Colonic mucosa (tissue), 4 donors: ENCODE results near the gene PYHIN1. TPM values are rescaled to one million over a fixed set of nuclear protein-coding genes. Genes with fewer than 3 reads are reported as not detected.

ENCODE experiments used
- DNase-seq: peaks from one replicate; pipeline ENCODE4 v3.0.0-alpha.2; 2020
- H3K27ac ChIP-seq: fragments of 200-600 bp; one replicate; pipeline ENCODE4 v1.8.0; 2021
- H3K27me3 ChIP-seq: fragments of 200-600 bp; one replicate; pipeline ENCODE4 v1.8.0; 2021
- H3K36me3 ChIP-seq: fragments of 200-600 bp; one replicate; pipeline ENCODE4 v1.8.0; 2021
- H3K4me1 ChIP-seq: fragments of 200-600 bp; one replicate; pipeline ENCODE4 v1.8.0; 2021; ENCODE audit warnings: mild to moderate bottlenecking
- H3K4me3 ChIP-seq: fragments of 200-600 bp; one replicate; pipeline ENCODE4 v1.8.0; 2021
- H3K9ac ChIP-seq, 2 donors: one replicate each; pipeline ENCODE4 v1.7.0; 2013; ENCODE audit warnings: control low read depth in 2 of 2, low read depth in 2 of 2, low read length in 2 of 2
- H3K9me3 ChIP-seq: fragments of 200-600 bp; one replicate; pipeline ENCODE4 v1.8.0; 2021
- intact Hi-C: fragments of 100-400 bp; cut with DNase I; formaldehyde crosslinking; loops from one replicate; pipeline ENCODE4 v1.14.1; 2022
- total RNA-seq, 2 donors: library from RNA; stranded (reverse); fragmentation: NEBNext Ultra II Directional in 1 of 2; extraction: Animal tissue kit (Norgen Biotek cat#: 25700) in 1 of 2; gene quantifications; one replicate each; pipeline ENCODE4 v1.2.1, GENCODE V29; 2021
- TF ChIP-seq, protein P1 (sequence below): fragments of 200-600 bp; IDR thresholded peaks from one replicate; pipeline ENCODE4 v1.8.0; 2022; ENCODE audit warnings: antibody characterized with exemption, mild to moderate bottlenecking
- donor health status: healthy.
- donor health status: DM: no; HTN: no; CAD: no.
- donor health status: DM: no; HTN: no; CAD: no.

PYHIN1 gene
- total RNA-seq, 2 donors from 2014 or later: 0.61 to 0.86 TPM

DNA sequence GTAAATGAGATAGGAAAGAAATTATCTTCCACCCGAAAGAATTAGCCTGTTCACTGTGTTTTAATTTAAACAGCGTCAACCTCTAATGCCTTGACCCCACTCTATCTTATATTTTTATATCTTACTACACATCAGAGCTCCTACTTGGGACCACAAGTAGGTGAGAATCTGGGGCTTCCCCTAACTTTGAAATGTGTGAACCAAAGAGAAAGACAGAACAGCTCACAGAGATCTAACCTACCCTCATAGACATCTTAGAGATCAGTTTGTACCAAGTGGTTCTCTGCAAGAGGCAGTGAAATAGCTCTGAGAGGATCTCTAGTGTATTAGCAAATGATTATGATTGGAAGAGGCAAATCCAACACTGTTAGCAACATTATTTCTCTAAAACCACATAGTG, 47.4 kb downstream of the PYHIN1 start:
- no peak overlapping the region for H3K27ac ChIP-seq
- no peak for DNase-seq
- TF ChIP-seq, protein P1, sequence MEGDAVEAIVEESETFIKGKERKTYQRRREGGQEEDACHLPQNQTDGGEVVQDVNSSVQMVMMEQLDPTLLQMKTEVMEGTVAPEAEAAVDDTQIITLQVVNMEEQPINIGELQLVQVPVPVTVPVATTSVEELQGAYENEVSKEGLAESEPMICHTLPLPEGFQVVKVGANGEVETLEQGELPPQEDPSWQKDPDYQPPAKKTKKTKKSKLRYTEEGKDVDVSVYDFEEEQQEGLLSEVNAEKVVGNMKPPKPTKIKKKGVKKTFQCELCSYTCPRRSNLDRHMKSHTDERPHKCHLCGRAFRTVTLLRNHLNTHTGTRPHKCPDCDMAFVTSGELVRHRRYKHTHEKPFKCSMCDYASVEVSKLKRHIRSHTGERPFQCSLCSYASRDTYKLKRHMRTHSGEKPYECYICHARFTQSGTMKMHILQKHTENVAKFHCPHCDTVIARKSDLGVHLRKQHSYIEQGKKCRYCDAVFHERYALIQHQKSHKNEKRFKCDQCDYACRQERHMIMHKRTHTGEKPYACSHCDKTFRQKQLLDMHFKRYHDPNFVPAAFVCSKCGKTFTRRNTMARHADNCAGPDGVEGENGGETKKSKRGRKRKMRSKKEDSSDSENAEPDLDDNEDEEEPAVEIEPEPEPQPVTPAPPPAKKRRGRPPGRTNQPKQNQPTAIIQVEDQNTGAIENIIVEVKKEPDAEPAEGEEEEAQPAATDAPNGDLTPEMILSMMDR: no peak
- no peak overlapping the region for H3K9ac ChIP-seq
- no peaks in the 10 kb centered on the region for H3K27me3 ChIP-seq
- H3K4me1 ChIP-seq: no peaks in the 10 kb centered on the region
- H3K9me3 ChIP-seq: no peaks in the 10 kb centered on the region
- H3K36me3 ChIP-seq: no peaks in the 10 kb centered on the region
- intact Hi-C loops: no loop called here
- no peak overlapping the region for H3K4me3 ChIP-seq

DNA sequence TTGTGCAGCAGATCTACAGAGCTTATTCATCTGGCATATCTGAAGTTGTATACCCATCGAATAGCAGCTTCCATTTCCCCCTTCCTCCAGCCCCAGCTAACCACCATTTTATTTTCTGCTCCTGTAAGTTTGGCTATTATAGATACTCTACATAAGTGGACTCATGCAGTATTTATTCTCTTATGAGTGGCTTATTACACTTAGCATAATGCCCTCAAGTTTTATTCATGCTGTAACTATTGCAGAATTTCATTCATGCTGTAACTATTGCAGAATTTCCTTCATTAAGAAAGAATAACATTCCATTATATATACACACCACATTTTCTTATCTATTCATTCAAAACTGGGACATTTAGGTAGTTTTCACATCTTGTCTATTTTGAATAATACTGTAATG, 47.9 kb downstream of the PYHIN1 start:
- no peak for DNase-seq
- H3K27ac ChIP-seq: no peak overlapping the region
- H3K27me3 ChIP-seq: no peaks in the 10 kb centered on the region
- H3K4me1 ChIP-seq: no peaks in the 10 kb centered on the region
- TF ChIP-seq, protein P1: no peak
- intact Hi-C loops: no loop called here
- no peak overlapping the region for H3K9ac ChIP-seq
- no peaks in the 10 kb centered on the region for H3K9me3 ChIP-seq
- H3K36me3 ChIP-seq: no peaks in the 10 kb centered on the region
- H3K4me3 ChIP-seq: no peak overlapping the region

DNA sequence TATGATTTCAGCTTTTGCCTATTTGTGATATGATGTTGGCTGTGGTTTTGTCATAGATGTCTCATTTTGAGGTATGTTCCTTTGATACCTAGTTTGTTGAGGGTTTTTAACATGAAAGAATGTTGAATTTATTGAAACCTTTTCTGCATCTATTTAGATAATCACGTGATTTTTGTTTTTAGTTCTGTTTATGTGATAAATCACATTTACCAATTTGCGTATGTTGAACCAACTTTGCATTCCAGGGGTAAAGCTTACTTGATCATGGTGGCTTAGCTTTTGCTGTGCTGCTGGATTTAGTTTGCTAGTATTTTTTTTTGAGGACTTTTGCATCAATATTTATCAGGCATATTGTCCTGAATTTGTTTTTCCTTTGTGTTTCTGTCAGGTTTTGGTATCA, 51.9 kb downstream of the PYHIN1 start:
- no peaks in the 10 kb centered on the region for H3K4me1 ChIP-seq
- no peak for DNase-seq
- no peaks in the 10 kb centered on the region for H3K36me3 ChIP-seq
- H3K4me3 ChIP-seq: no peak overlapping the region
- no peak overlapping the region for H3K27ac ChIP-seq
- intact Hi-C loops: no loop called here
- TF ChIP-seq, protein P1: no peak
- H3K9me3 ChIP-seq: no peaks in the 10 kb centered on the region
- no peaks in the 10 kb centered on the region for H3K27me3 ChIP-seq
- H3K9ac ChIP-seq: no peak overlapping the region

DNA sequence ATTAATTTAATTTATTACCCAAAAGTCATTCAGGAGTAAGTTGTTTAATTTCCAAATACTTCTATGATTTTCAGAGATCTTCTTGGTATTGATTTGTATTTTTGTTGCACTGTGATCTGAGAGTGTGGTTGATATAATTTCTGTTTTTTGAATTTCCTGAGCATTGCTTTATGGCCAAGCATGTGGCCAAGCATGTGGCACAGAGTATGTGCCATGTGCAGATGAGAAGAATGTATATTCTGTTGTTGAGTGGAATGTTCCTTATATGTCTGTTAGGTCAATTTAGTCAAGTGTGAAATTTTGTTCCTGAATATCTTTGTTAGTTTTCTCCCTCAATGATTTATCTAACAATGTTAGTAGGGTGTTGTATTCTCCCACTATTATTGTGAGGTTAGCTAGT, 53.0 kb downstream of the PYHIN1 start:
- no peak for DNase-seq
- no peaks in the 10 kb centered on the region for H3K4me1 ChIP-seq
- intact Hi-C loops: no loop called here
- H3K4me3 ChIP-seq: no peak overlapping the region
- TF ChIP-seq, protein P1: no peak
- H3K9ac ChIP-seq: no peak overlapping the region
- no peaks in the 10 kb centered on the region for H3K36me3 ChIP-seq
- no peak overlapping the region for H3K27ac ChIP-seq
- no peaks in the 10 kb centered on the region for H3K9me3 ChIP-seq
- H3K27me3 ChIP-seq: no peaks in the 10 kb centered on the region

DNA sequence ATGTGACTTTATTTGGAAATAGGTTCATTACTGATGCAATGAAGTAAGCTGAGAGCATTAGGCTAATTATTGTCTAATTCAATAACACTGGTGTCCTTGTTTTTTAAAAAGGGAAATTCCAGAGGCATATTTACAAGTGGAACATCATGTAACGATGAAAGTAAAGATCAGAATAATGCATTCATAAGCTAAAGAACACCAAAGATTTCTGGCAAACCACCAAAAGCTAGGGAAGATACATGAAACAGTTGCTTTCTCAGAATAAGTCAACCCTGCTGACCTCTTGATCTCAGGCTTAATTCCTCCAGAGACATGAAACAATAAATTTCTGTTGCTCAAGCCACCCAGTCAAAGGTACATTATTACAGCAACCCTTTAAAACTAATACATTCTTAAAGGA, 58.1 kb downstream of the PYHIN1 start:
- Histone ChIP-seq H3K9ac (no peak overlapping the region), H3K4me3 (no peak overlapping the region), H3K9me3 (no peaks in the 10 kb centered on the region), H3K27me3 (no peaks in the 10 kb centered on the region), H3K27ac (no peak overlapping the region), H3K4me1 (no peaks in the 10 kb centered on the region), H3K36me3 (no peaks in the 10 kb centered on the region)
- no peak for DNase-seq
- intact Hi-C loops: no loop called here
- TF ChIP-seq, protein P1: no peak
